Measurements from ENCODE around the gene MSLN.

DNA sequence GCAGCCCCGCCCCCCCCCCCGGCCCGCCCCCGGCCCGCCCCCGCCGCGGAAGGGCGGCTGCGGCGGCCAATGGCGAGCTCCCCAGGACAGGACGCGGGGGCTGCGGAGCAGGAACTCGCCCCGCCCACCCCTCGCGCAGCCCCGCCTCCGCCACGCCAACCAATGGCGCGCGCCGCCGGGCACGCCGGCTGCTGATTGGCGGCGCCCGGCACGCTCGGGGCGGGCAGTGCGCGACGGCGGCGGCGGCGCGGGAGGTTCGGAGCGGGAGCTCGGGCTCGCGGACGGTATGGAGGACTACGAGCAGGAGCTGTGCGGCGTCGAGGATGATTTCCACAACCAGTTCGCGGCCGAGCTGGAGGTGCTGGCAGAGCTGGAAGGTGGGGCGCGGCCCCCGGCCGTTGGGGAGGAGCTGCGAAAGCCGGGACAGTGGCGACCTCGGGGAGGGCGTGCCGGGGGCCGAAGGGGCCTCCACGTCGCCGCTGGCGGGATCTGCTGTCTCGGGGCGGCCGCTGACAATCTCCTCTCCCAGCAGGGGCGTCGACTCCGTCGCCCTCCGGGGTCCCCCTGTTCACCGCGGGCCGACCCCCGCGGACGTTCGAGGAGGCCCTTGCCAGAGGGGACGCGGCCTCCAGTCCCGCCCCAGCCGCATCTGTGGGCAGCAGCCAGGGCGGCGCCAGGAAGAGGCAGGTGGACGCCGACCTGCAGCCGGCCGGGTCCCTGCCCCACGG lies 28.0 kb downstream of the MSLN start, which contains the start of gene CHTF18:
- no peak for TF ChIP-seq POLR2A (IDR thresholded peaks at IDR 0.05)
- TF ChIP-seq, protein P1, sequence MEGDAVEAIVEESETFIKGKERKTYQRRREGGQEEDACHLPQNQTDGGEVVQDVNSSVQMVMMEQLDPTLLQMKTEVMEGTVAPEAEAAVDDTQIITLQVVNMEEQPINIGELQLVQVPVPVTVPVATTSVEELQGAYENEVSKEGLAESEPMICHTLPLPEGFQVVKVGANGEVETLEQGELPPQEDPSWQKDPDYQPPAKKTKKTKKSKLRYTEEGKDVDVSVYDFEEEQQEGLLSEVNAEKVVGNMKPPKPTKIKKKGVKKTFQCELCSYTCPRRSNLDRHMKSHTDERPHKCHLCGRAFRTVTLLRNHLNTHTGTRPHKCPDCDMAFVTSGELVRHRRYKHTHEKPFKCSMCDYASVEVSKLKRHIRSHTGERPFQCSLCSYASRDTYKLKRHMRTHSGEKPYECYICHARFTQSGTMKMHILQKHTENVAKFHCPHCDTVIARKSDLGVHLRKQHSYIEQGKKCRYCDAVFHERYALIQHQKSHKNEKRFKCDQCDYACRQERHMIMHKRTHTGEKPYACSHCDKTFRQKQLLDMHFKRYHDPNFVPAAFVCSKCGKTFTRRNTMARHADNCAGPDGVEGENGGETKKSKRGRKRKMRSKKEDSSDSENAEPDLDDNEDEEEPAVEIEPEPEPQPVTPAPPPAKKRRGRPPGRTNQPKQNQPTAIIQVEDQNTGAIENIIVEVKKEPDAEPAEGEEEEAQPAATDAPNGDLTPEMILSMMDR (IDR thresholded peaks at IDR 0.05), result no peak

Data from lower leg skin (tissue), 3 donors.